HepG2 (cell line): ENCODE results near the gene STXBP4.

Experiments used
- FOXM1 ChIP-seq: sonication (generic); formaldehyde crosslinking; IDR thresholded peaks from 2 replicates; pipeline ENCODE4 v1.5.0; 2020; ENCODE audit warnings: missing genetic modification reagents
- POLR2A ChIP-seq, 2 experiments: IDR thresholded peaks; 2 replicates each; pipeline ENCODE4 v1.6.1; 2011; ENCODE audit warnings: low read depth in 2 of 2, low read length in 2 of 2, mild to moderate bottlenecking in 1 of 2, moderate library complexity in 1 of 2; ENCODE audit not compliant: insufficient read depth in 1 of 2
- RFX1 ChIP-seq: fragments of 450-650 bp; IDR thresholded peaks from 2 replicates; pipeline ENCODE4 v1.6.1; 2017
- TOPORS ChIP-seq: sonication (generic); formaldehyde crosslinking; IDR thresholded peaks from 2 replicates; pipeline ENCODE4 v1.8.0; 2023; ENCODE audit warnings: mild to moderate bottlenecking, missing genetic modification reagents
- TF ChIP-seq, protein P1 (sequence below): sonication (generic); formaldehyde crosslinking; IDR thresholded peaks from 2 replicates; pipeline ENCODE4 v1.9.0; 2021; ENCODE audit warnings: missing genetic modification reagents, borderline replicate concordance

GRCh38 chr17:55093353-55093752 lies 124.8 kb downstream of the STXBP4 start:
- TF ChIP-seq, protein P1, sequence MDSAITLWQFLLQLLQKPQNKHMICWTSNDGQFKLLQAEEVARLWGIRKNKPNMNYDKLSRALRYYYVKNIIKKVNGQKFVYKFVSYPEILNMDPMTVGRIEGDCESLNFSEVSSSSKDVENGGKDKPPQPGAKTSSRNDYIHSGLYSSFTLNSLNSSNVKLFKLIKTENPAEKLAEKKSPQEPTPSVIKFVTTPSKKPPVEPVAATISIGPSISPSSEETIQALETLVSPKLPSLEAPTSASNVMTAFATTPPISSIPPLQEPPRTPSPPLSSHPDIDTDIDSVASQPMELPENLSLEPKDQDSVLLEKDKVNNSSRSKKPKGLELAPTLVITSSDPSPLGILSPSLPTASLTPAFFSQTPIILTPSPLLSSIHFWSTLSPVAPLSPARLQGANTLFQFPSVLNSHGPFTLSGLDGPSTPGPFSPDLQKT (CRISPR knock-in tag): no peak
- TF ChIP-seq POLR2A (IDR thresholded peaks at IDR 0.05; ENCODE audit: insufficient read depth in 1 of 2, low read depth in 2 of 2, low read length in 2 of 2) (no peak), RFX1 (no peak), TOPORS (CRISPR knock-in tag) (no peak), FOXM1 (CRISPR knock-in tag) (no peak)
